Measurements from ENCODE around the gene NPAS3.

- TF ChIP-seq CTCF (IDR thresholded peaks at IDR 0.05) (no peak), POLR2A (IDR thresholded peaks at IDR 0.05) (no peak)
Measured at GRCh38 chr14:33567023-33567728, 628.5 kb downstream of the NPAS3 start.
